Measurements from ENCODE around the gene PARD3. TPM values are rescaled to one million over a fixed set of nuclear protein-coding genes. Genes with fewer than 3 reads are reported as not detected.
A peak's percentile ranks its signal among the peaks of the same experiment; 100 is the strongest.

Gene PARD3
- total RNA-seq, 4 donors from 2014 or later = 39.2 to 124 (median 48.0) TPM

DNA sequence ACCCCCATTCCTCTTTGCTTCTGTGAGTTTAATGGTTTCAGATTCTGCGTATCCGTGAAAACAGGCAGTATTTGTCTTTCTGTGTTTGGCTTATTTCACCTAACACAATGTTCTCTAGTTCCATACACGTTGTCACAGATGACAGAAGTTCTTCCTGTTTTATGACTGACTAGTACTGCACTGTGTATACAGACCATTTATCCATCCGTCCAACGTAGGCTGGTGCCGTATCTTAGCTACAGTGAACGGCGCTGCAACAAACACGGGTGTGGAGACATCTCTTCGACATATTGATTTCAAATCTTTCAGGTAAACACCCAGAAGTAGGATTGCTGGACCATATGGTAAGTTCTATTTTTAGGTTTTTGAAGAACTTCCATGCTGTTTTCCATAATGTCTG is 181.7 kb downstream of the PARD3 start:
- Histone ChIP-seq H3K9me3 (no peaks in the 10 kb centered on the region), H3K27me3 (no peaks in the 10 kb centered on the region), H3K4me1 (peaks cover 0 to 24% (median 2%) of the 10 kb centered on the region in 4 donors), H3K4me3 (no peak overlapping the region), H3K36me3 (no peaks in the 10 kb centered on the region), H3K27ac (no peak overlapping the region)
- DNase-seq = no peak
- no peak for TF ChIP-seq POLR2A (IDR thresholded peaks at IDR 0.05)
- TF ChIP-seq, protein P1, sequence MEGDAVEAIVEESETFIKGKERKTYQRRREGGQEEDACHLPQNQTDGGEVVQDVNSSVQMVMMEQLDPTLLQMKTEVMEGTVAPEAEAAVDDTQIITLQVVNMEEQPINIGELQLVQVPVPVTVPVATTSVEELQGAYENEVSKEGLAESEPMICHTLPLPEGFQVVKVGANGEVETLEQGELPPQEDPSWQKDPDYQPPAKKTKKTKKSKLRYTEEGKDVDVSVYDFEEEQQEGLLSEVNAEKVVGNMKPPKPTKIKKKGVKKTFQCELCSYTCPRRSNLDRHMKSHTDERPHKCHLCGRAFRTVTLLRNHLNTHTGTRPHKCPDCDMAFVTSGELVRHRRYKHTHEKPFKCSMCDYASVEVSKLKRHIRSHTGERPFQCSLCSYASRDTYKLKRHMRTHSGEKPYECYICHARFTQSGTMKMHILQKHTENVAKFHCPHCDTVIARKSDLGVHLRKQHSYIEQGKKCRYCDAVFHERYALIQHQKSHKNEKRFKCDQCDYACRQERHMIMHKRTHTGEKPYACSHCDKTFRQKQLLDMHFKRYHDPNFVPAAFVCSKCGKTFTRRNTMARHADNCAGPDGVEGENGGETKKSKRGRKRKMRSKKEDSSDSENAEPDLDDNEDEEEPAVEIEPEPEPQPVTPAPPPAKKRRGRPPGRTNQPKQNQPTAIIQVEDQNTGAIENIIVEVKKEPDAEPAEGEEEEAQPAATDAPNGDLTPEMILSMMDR (IDR thresholded peaks at IDR 0.05) = no peak

DNA sequence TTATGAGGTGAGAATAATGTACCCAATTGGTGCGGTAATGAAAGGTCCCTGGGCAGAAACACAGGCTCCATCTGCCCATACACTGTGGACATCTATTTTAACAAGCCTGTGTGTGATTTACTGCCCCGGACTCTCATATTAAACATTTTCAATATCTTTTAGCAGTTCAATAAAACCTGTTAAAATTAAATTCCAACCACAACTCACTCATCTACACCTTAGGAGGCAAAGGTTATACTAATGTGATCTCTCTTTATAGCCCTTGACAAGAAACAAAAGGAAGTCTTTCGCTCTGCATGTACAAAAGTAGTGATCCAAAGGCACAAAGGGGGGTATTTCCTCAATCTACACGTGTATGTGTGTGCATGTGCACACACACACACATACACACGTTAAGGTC is 186.0 kb downstream of the PARD3 start:
- DNase-seq = no peak
- H3K36me3 ChIP-seq = no peaks in the 10 kb centered on the region

DNA sequence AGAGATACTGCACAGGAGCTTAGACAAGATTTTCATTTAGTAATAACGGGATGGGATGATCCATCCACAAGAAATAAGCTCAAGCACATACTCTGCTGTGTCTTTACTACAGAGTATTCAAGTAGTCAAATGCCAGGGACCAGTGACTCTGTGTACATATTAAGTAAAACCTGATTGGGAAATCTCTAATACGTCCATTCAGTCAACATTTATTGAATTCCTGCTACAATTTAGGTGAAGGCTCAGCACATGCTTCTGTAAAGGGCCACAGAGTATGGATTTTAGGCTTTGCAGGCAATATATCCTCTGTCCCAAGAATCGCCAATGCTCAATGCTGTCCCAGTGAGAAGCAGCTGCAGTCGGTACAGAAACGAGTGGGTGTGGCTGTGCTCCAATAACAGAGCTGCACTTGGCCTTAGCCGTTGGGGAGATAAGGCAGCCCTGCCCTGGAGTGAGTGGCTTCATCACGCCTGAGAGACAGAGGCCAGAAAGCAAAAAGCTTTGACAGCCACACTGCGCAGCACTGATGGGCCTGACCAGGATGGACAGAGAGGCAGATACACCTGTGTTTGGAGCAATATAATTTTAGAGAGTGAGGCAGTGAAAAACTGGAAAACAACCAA is 186.8 kb downstream of the PARD3 start:
- Histone ChIP-seq H3K27ac (no peak overlapping the region), H3K36me3 (no peaks in the 10 kb centered on the region), H3K4me3 (no peak overlapping the region), H3K4me1 (peaks cover 0 to 17% (median 0%) of the 10 kb centered on the region in 4 donors), H3K27me3 (no peaks in the 10 kb centered on the region), H3K9me3 (no peaks in the 10 kb centered on the region)
- TF ChIP-seq, protein P1 (IDR thresholded peaks at IDR 0.05) = no peak
- TF ChIP-seq POLR2A (IDR thresholded peaks at IDR 0.05) = no peak
- DNase-seq = peak in 2 of 3 donors; percentile 66 to 78

More for the DNA sequence above, 186.0 kb downstream of the PARD3 start:
- Histone ChIP-seq H3K27ac (no peak overlapping the region), H3K4me1 (peaks cover 0 to 17% (median 0%) of the 10 kb centered on the region in 4 donors), H3K27me3 (no peaks in the 10 kb centered on the region), H3K9me3 (no peaks in the 10 kb centered on the region), H3K4me3 (no peak overlapping the region)
- TF ChIP-seq, protein P1 (IDR thresholded peaks at IDR 0.05) = no peak
- no peak for TF ChIP-seq POLR2A (IDR thresholded peaks at IDR 0.05)

DNA sequence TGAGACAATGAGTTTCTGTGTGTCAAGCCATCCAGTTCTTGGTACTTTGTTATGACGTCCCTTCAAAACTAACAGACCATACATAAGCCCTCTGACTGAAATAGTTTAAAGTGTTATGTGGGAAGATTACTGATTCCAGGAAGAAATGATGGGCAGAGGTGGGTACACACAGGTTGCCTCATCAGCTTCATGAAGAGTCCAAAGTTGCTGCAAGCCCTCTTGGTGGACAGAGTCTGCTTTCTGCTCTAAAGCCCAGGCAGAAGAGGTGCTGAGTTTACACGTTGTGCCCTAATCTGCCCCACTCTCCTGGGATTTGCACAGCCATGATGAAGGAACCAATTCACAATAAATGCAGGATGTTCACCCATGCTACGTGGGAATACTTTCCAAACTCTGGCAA is 187.4 kb downstream of the PARD3 start:
- TF ChIP-seq, protein P1 (IDR thresholded peaks at IDR 0.05) = no peak
- no peak for TF ChIP-seq POLR2A (IDR thresholded peaks at IDR 0.05)
- H3K4me3 ChIP-seq = no peak overlapping the region
- no peaks in the 10 kb centered on the region for H3K9me3 ChIP-seq
- no peaks in the 10 kb centered on the region for H3K36me3 ChIP-seq
- peaks cover 0 to 17% (median 0%) of the 10 kb centered on the region in 4 donors for H3K4me1 ChIP-seq
- H3K27me3 ChIP-seq = no peaks in the 10 kb centered on the region
- H3K27ac ChIP-seq = no peak overlapping the region
- DNase-seq = no peak

DNA sequence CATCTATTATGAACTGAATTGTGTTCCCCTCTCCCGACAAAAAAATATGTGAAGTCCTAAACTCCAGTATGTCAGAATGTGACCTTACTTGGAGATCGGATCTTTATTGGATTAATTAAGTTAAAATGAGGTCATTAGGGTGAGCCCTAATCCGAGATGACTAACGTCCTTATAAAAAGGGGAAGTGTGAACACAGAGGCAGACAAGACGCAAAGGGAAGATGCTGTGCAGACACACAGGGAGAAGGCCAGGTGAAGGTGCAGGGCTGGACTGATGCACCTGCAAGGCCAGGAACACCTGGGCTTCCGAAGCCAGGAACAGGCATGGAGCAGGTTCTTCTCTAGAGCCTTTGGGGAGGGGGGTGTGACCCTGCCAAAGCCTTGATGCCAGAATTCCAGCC is 187.8 kb downstream of the PARD3 start:
- no peaks in the 10 kb centered on the region for H3K27me3 ChIP-seq
- DNase-seq = no peak
- H3K4me1 ChIP-seq = peaks cover 0 to 17% (median 0%) of the 10 kb centered on the region in 4 donors
- no peak overlapping the region for H3K27ac ChIP-seq
- no peaks in the 10 kb centered on the region for H3K9me3 ChIP-seq
- H3K36me3 ChIP-seq = no peaks in the 10 kb centered on the region
- TF ChIP-seq, protein P1 (IDR thresholded peaks at IDR 0.05) = no peak
- no peak for TF ChIP-seq POLR2A (IDR thresholded peaks at IDR 0.05)
- no peak overlapping the region for H3K4me3 ChIP-seq

All from Peyer's patch (tissue), 4 donors.